Esophagus muscularis mucosa (tissue), 4 donors: Measurements from ENCODE around the gene KANK2. TPM values are rescaled to one million over a fixed set of nuclear protein-coding genes. Genes with fewer than 3 reads are reported as not detected.
"Not testable (repeated sequence)": the region's sequence is repeated elsewhere in the genome, so short reads cannot be mapped to it uniquely, and the experiment has no call there.

ENCODE experiments used
- DNase-seq: peaks from one replicate; pipeline ENCODE4 v3.0.0-alpha.2; 2017; ENCODE audit errors: extremely low spot score
- H3K27ac ChIP-seq, 4 donors: fragments of 200-600 bp; sonication (generic); replicated peaks in 1 of 4; 1 replicate in 3 of 4; 2 replicates in 1 of 4; pipeline ENCODE4 v1.5.1; 2016 to 2019; ENCODE audit warnings: mild to moderate bottlenecking in 1 of 4
- H3K27me3 ChIP-seq, 4 donors: fragments of 200-600 bp; sonication (generic); one replicate each; pipeline versions ENCODE4 v1.5.1 to v1.6.0; 2016 to 2019
- H3K36me3 ChIP-seq, 4 donors: fragments of 200-600 bp; sonication (generic); one replicate each; pipeline ENCODE4 v1.5.1; 2016 to 2019
- H3K4me1 ChIP-seq, 4 donors: fragments of 200-600 bp; sonication (generic); one replicate each; pipeline ENCODE4 v1.5.1; 2016 to 2019
- H3K4me3 ChIP-seq, 4 donors: fragments of 200-600 bp; sonication (generic); 1 replicate in 2 of 4; 2 replicates in 2 of 4; pipeline ENCODE4 v1.5.1; 2016 to 2019; ENCODE audit warnings: mild to moderate bottlenecking in 4 of 4, moderate library complexity in 1 of 4
- H3K9me3 ChIP-seq, 4 donors: fragments of 200-600 bp; sonication (generic); 1 replicate in 3 of 4; 2 replicates in 1 of 4; pipeline ENCODE4 v1.5.1; 2016 to 2019
- CTCF ChIP-seq, 3 experiments: fragments of 200-600 bp in 2 of 3; fragments of 450-650 bp in 1 of 3; sonication (generic) in 2 of 3; IDR thresholded peaks; one replicate each; pipeline ENCODE4 v1.5.1; 2017 to 2019; ENCODE audit warnings: antibody characterized with exemption in 3 of 3, mild to moderate bottlenecking in 2 of 3, moderate library complexity in 1 of 3
- EP300 ChIP-seq: sonication (generic); formaldehyde crosslinking; IDR thresholded peaks from one replicate; pipeline ENCODE4 v1.6.1; 2017; ENCODE audit warnings: antibody characterized with exemption
- POLR2A ChIP-seq: fragments of 450-650 bp; IDR thresholded peaks from one replicate; pipeline ENCODE4 v1.6.1; 2017; ENCODE audit warnings: antibody characterized with exemption, moderate library complexity, mild to moderate bottlenecking, low read depth
- POLR2AphosphoS5 ChIP-seq, 2 donors: sonication (generic); formaldehyde crosslinking; IDR thresholded peaks; one replicate each; pipeline ENCODE4 v1.6.1; 2017; ENCODE audit warnings: antibody characterized with exemption in 2 of 2
- WGBS: methylation state at CpG from one replicate; pipeline ENCODE4 v1.1.5; 2018; 5-methylcytosine and 5-hydroxymethylcytosine counted together
- intact Hi-C: fragments of 100-400 bp; cut with DNase I; formaldehyde crosslinking; loops from one replicate; pipeline ENCODE4 v1.15.1; 2023
- total RNA-seq, 4 donors: library from RNA; depleted of rRNA; stranded (reverse); fragments of >200 nt; gene quantifications; one replicate each; pipeline versions ENCODE4 v1.1.0 to v1.2.1, GENCODE V29; 2016

The KANK2 gene
- total RNA-seq, 4 donors from 2014 or later = 1,125 to 1,746 (median 1,157) TPM

GRCh38 chr19:11164879-11165406 is 32.4 kb downstream of the KANK2 start:
- intact Hi-C loops = no loop called here
- no peaks in the 10 kb centered on the region for H3K9me3 ChIP-seq
- H3K27ac ChIP-seq = peak overlapping the region; percentile 82 to 92 (median 92)
- DNase-seq = peak; percentile 97
- TF ChIP-seq EP300 (no peak), CTCF (IDR thresholded peaks at IDR 0.05) (no peak), POLR2AphosphoS5 (IDR thresholded peaks at IDR 0.05) (peak; percentile 72 to 86), POLR2A (no peak)
- peaks cover 51 to 96% (median 84%) of the 10 kb centered on the region in 4 donors for H3K4me1 ChIP-seq
- peaks cover 27 to 51% (median 46%) of the 10 kb centered on the region in 4 donors for H3K36me3 ChIP-seq
- 24% methylated on average over 17 of the region's 17 CpGs for WGBS
- H3K4me3 ChIP-seq = peak overlapping the region in 3 of 4 donors; percentile 1 to 31 (median 25)
- H3K27me3 ChIP-seq = no peaks in the 10 kb centered on the region

GRCh38 chr19:11164296-11164695 is 33.0 kb downstream of the KANK2 start:
- no peak for DNase-seq

GRCh38 chr19:11160440-11160768 is 36.9 kb downstream of the KANK2 start:
- Histone ChIP-seq H3K27ac (peak overlapping the region; percentile 89 to 92 (median 92)), H3K4me1 (peaks cover 72 to 97% (median 86%) of the 10 kb centered on the region in 4 donors)
- H3K4me3 ChIP-seq, H3K36me3 ChIP-seq, intact Hi-C loops, H3K27me3 ChIP-seq, DNase-seq, H3K9me3 ChIP-seq: not testable (repeated sequence)
- 88% methylated on average over 2 of the region's 2 CpGs for WGBS

More at GRCh38 chr19:11164296-11164695, 33.0 kb downstream of the KANK2 start:
- 53% methylated on average over 11 of the region's 11 CpGs for WGBS
- peaks cover 22 to 44% (median 40%) of the 10 kb centered on the region in 4 donors for H3K36me3 ChIP-seq
- peak overlapping the region in 3 of 4 donors; percentile 25 to 31 (median 27) for H3K4me3 ChIP-seq
- no peaks in the 10 kb centered on the region for H3K27me3 ChIP-seq
- intact Hi-C loops = no loop called here
- H3K4me1 ChIP-seq = peaks cover 58 to 95% (median 84%) of the 10 kb centered on the region in 4 donors
- H3K27ac ChIP-seq = peak overlapping the region; percentile 82 to 92 (median 92)
- no peaks in the 10 kb centered on the region for H3K9me3 ChIP-seq
- TF ChIP-seq EP300 (no peak), POLR2AphosphoS5 (IDR thresholded peaks at IDR 0.05) (no peak), CTCF (IDR thresholded peaks at IDR 0.05) (no peak), POLR2A (no peak)

- H3K36me3 ChIP-seq = peaks cover 0 to 7% (median 2%) of the 10 kb centered on the region in 4 donors
- DNase-seq = no peak
- H3K27me3 ChIP-seq = no peaks in the 10 kb centered on the region
- no peaks in the 10 kb centered on the region for H3K9me3 ChIP-seq
- peaks cover 72 to 97% (median 86%) of the 10 kb centered on the region in 4 donors for H3K4me1 ChIP-seq
- WGBS = 29% methylated on average over 16 of the region's 16 CpGs
- intact Hi-C loops = no loop called here
- TF ChIP-seq EP300 = no peak
- peak; percentile 13 to 76 for TF ChIP-seq POLR2AphosphoS5 (IDR thresholded peaks at IDR 0.05)
- TF ChIP-seq POLR2A = peak; percentile 3
- TF ChIP-seq CTCF (IDR thresholded peaks at IDR 0.05) = no peak
- H3K27ac ChIP-seq = peak overlapping the region; percentile 89 to 92 (median 92)
- H3K4me3 ChIP-seq = no peak overlapping the region
These were observed 37.5 kb downstream of the KANK2 start for GRCh38 chr19:11159598-11160439.

GRCh38 chr19:11155373-11156120 is 41.8 kb downstream of the KANK2 start, which contains the start of gene SPC24:
Gene SPC24, minus strand, starts transcription at chr19:11155782. Its CDS starts 6 bp downstream, at chr19:11155776.
- Histone ChIP-seq H3K4me1 (peaks cover 68 to 95% (median 91%) of the 10 kb centered on the region in 4 donors), H3K27ac (peak within 1 kb of the TSS; percentile 89 to 92 (median 92)), H3K36me3 (no peaks in the 10 kb centered on the region), H3K27me3 (no peaks in the 10 kb centered on the region), H3K9me3 (no peaks in the 10 kb centered on the region), H3K4me3 (peak within 1 kb of the TSS; percentile 60 to 64 (median 64))
- intact Hi-C loops = no loop called here
- TF ChIP-seq POLR2AphosphoS5 (IDR thresholded peaks at IDR 0.05) (peak; percentile 83 to 90), EP300 (no peak)
- WGBS = 0% methylated on average over 19 of the region's 50 CpGs
- peak; percentile 97 for DNase-seq
